Thyroid gland (tissue), 4 donors: Measurements from ENCODE around the gene NDUFV1. TPM values are rescaled to one million over a fixed set of nuclear protein-coding genes. Genes with fewer than 3 reads are reported as not detected.

Experiments used
- DNase-seq, 2 donors: peaks; one replicate each; pipeline ENCODE4 v3.0.0-alpha.2; 2019
- H3K27ac ChIP-seq, 3 donors: fragments of 200-600 bp; sonication (generic); 1 replicate in 2 of 3; 2 replicates in 1 of 3; pipeline ENCODE4 v1.5.1; 2016 to 2019; ENCODE audit warnings: mild to moderate bottlenecking in 1 of 3, moderate library complexity in 1 of 3
- H3K27me3 ChIP-seq: fragments of 200-600 bp; sonication (generic); one replicate; pipeline ENCODE4 v1.5.1; 2019
- H3K36me3 ChIP-seq, 2 donors: fragments of 200-600 bp; sonication (generic); one replicate each; pipeline ENCODE4 v1.5.1; 2016 to 2019
- H3K4me1 ChIP-seq, 2 donors: fragments of 200-600 bp; sonication (generic); one replicate each; pipeline ENCODE4 v1.5.1; 2017 to 2019
- H3K4me3 ChIP-seq, 3 donors: fragments of 200-600 bp; sonication (generic); replicated peaks in 1 of 3; 1 replicate in 2 of 3; 2 replicates in 1 of 3; pipeline ENCODE4 v1.5.1; 2016; ENCODE audit warnings: mild to moderate bottlenecking in 1 of 3
- H3K9me3 ChIP-seq: fragments of 200-600 bp; sonication (generic); one replicate; pipeline ENCODE4 v1.5.1; 2017
- CTCF ChIP-seq, 6 experiments: fragments of 200-600 bp in 3 of 6; fragments of 450-650 bp in 3 of 6; sonication (generic) in 3 of 6; IDR thresholded peaks; one replicate each; pipeline ENCODE4 v1.5.1; 2016 to 2019; ENCODE audit warnings: antibody characterized with exemption in 6 of 6, mild to moderate bottlenecking in 2 of 6, inconsistent platforms in 1 of 6, moderate library complexity in 1 of 6
- POLR2A ChIP-seq, 2 donors: fragments of 450-650 bp; IDR thresholded peaks; one replicate each; pipeline ENCODE4 v1.6.1; 2017; ENCODE audit warnings: antibody characterized with exemption in 2 of 2, mild to moderate bottlenecking in 2 of 2, moderate library complexity in 1 of 2
- WGBS, 2 donors: methylation state at CpG; one replicate each; pipeline ENCODE4 v1.1.5; 2017; 5-methylcytosine and 5-hydroxymethylcytosine counted together
- intact Hi-C: fragments of 100-400 bp; cut with DNase I; formaldehyde crosslinking; loops from one replicate; pipeline ENCODE4 v1.15.1; 2023
- total RNA-seq, 4 donors: library from RNA; depleted of rRNA; stranded (reverse); fragments of >200 nt; gene quantifications; one replicate each; pipeline ENCODE4 v1.2.3, GENCODE V29; 2016

The NDUFV1 gene
- total RNA-seq, 4 donors from 2014 or later: 323 to 401 (median 356) TPM

- Histone ChIP-seq H3K27ac (no peak overlapping the region), H3K4me1 (peaks cover 0 to 4% of the 10 kb centered on the region in 2 donors), H3K4me3 (no peak overlapping the region), H3K9me3 (no peaks in the 10 kb centered on the region), H3K36me3 (no peaks in the 10 kb centered on the region), H3K27me3 (no peaks in the 10 kb centered on the region)
- WGBS, 2 donors: 84 to 87% methylated on average over 5 to 10 of the region's 12 CpGs
- intact Hi-C loops: no loop called here
- no peak for DNase-seq
- no peak for TF ChIP-seq POLR2A (IDR thresholded peaks at IDR 0.05)
- TF ChIP-seq CTCF (IDR thresholded peaks at IDR 0.05): peak in 1 of 6 experiments; percentile 6
Measured at GRCh38 chr11:67648140-67648795, 41.5 kb downstream of the NDUFV1 start.

GRCh38 chr11:67648796-67649613 is 42.3 kb downstream of the NDUFV1 start:
- intact Hi-C loops: no loop called here
- no peak for DNase-seq

GRCh38 chr11:67649634-67650510 is 43.1 kb downstream of the NDUFV1 start:
- H3K27me3 ChIP-seq: no peaks in the 10 kb centered on the region

More at GRCh38 chr11:67648796-67649613, 42.3 kb downstream of the NDUFV1 start:
- Histone ChIP-seq H3K9me3 (no peaks in the 10 kb centered on the region), H3K36me3 (no peaks in the 10 kb centered on the region), H3K4me1 (peaks cover 0 to 4% of the 10 kb centered on the region in 2 donors), H3K27ac (no peak overlapping the region), H3K27me3 (no peaks in the 10 kb centered on the region), H3K4me3 (no peak overlapping the region)
- 80 to 85% methylated on average over 6 to 9 of the region's 12 CpGs for WGBS, 2 donors
- TF ChIP-seq POLR2A (IDR thresholded peaks at IDR 0.05): no peak
- TF ChIP-seq CTCF (IDR thresholded peaks at IDR 0.05): no peak

More at GRCh38 chr11:67649634-67650510, 43.1 kb downstream of the NDUFV1 start:
- Histone ChIP-seq H3K9me3 (no peaks in the 10 kb centered on the region), H3K36me3 (no peaks in the 10 kb centered on the region), H3K4me3 (no peak overlapping the region), H3K27ac (no peak overlapping the region), H3K4me1 (peaks cover 0 to 4% of the 10 kb centered on the region in 2 donors)
- DNase-seq: no peak
- 88 to 89% methylated on average over 20 to 21 of the region's 22 CpGs for WGBS, 2 donors
- TF ChIP-seq CTCF (IDR thresholded peaks at IDR 0.05) (no peak), POLR2A (IDR thresholded peaks at IDR 0.05) (no peak)
- intact Hi-C loops: no loop called here
